Measurements from ENCODE around the gene ACTR3C.

The ACTR3C gene

DNA sequence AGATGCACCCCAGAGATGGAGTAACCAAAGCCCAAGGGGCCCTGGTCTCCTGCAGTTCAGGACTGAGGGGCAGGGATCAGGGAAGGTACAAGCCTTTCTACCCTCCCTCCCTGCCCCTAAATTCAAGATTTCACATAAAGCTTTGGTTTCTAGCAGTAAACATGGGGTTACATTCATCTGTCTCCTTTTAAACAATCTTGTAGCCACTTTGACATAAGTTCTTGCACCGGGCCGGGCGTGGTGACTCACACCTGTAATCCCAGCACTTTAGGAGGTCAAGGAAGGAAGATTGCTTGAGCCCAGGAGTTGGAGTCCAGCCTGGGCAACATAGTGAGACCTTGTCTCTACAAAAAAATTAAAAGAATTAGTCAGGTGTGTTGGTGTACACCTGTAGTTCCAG lies 4.0 kb upstream of the ACTR3C start:
- no peaks in the 10 kb centered on the region for H3K9me3 ChIP-seq
- peaks cover 0 to 11% of the 10 kb centered on the region in 2 donors for H3K27me3 ChIP-seq
- no peak for DNase-seq
- peaks cover 0 to 37% (median 0%) of the 10 kb centered on the region in 3 donors for H3K36me3 ChIP-seq
- TF ChIP-seq, protein P1, sequence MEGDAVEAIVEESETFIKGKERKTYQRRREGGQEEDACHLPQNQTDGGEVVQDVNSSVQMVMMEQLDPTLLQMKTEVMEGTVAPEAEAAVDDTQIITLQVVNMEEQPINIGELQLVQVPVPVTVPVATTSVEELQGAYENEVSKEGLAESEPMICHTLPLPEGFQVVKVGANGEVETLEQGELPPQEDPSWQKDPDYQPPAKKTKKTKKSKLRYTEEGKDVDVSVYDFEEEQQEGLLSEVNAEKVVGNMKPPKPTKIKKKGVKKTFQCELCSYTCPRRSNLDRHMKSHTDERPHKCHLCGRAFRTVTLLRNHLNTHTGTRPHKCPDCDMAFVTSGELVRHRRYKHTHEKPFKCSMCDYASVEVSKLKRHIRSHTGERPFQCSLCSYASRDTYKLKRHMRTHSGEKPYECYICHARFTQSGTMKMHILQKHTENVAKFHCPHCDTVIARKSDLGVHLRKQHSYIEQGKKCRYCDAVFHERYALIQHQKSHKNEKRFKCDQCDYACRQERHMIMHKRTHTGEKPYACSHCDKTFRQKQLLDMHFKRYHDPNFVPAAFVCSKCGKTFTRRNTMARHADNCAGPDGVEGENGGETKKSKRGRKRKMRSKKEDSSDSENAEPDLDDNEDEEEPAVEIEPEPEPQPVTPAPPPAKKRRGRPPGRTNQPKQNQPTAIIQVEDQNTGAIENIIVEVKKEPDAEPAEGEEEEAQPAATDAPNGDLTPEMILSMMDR (IDR thresholded peaks at IDR 0.05), result no peak
- intact Hi-C loops (cut with DNase I; ENCODE audit: low total_unique reads), result no loop called here
- H3K4me1 ChIP-seq, result peaks cover 0 to 15% (median 10%) of the 10 kb centered on the region in 4 donors
- no peak overlapping the region for H3K27ac ChIP-seq
- H3K4me3 ChIP-seq, result no peak overlapping the region

DNA sequence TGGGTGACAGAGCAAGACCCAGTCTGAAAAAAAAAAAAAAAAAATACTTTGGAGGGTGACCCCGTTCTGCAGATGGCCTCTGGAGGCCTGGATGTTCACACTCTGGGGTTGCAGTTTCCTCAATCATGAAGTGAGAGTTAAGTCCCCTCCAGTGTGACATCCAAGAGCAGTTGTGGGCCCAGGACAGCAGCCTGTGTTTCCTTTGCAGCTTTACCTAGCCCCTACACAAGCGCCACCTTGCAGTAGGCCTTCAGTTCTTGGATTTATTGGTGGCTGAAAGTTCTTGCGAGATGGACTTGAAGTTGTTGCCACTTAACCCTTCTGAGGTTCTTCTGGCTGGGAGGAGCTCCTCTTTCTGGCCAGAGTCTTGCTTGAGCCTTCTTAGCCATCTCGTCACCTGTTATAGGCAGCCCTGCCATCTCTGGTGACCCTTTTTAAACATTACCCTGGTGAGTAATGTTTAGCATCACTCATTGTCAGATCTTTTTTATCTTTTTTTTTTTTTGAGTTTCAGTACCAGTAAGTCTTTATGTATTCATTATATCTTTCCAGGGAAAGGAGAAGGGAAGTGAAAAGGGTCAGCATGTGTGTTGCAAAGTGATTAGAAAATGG lies 3.4 kb upstream of the ACTR3C start:
- no peak for DNase-seq
- intact Hi-C loops (cut with DNase I; ENCODE audit: low total_unique reads), result no loop called here
- Histone ChIP-seq H3K4me3 (no peak overlapping the region), H3K27ac (no peak overlapping the region), H3K27me3 (peaks cover 0 to 17% of the 10 kb centered on the region in 2 donors), H3K9me3 (no peaks in the 10 kb centered on the region), H3K36me3 (peaks cover 0 to 37% (median 0%) of the 10 kb centered on the region in 3 donors), H3K4me1 (peaks cover 0 to 18% (median 10%) of the 10 kb centered on the region in 4 donors)
- TF ChIP-seq, protein P1 (IDR thresholded peaks at IDR 0.05), result no peak

DNA sequence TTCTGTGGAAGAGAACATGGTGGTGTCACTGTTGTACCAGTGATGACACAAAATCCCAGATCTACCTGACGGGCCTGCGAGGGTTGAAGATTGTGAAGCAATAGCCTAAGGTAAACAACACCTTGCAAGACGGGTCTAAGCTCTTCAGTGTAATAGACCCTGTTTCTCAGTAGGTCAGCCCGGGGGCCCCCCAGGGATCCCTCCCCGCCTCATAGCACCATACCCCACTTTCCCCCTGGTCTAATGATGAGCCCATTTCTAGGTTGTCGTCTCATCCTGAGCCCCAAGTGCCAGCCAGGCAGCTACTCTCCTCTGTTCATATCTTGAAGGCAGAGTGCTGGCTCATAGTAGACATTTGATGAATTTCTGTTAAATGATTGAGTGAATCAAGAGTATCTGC lies 2.6 kb upstream of the ACTR3C start:
- peaks cover 0 to 19% of the 10 kb centered on the region in 2 donors for H3K27me3 ChIP-seq
- TF ChIP-seq, protein P1 (IDR thresholded peaks at IDR 0.05), result no peak
- H3K27ac ChIP-seq, result no peak overlapping the region
- intact Hi-C loops (cut with DNase I; ENCODE audit: low total_unique reads), result no loop called here
- H3K4me3 ChIP-seq, result no peak overlapping the region
- H3K9me3 ChIP-seq, result no peaks in the 10 kb centered on the region
- H3K36me3 ChIP-seq, result peaks cover 0 to 33% (median 0%) of the 10 kb centered on the region in 3 donors
- DNase-seq, result no peak
- peaks cover 0 to 18% (median 10%) of the 10 kb centered on the region in 4 donors for H3K4me1 ChIP-seq

DNA sequence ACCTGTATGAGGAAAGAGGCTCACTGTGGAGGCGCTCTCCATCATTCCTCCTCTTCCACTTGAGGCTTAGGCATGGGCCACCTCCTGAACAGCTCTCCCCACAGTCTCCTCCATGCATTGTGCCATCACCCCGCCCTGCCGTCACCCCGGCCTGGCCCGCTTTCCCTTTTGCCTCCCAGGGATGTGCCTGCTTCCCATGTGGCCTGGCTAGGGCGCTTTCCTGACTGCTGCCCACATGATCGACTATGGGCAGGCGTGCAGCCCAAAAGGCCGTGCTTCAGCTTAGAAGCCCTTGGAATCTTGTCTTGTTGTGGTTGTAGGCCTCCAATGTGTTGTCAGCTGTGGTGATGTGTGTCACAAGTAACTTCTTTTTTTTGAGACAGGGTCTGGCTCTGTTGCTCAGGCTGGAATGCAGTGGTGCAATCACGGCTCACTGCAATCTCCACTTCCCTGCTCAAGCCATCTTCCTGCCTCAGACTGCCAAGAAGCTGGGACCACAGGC lies 1.8 kb upstream of the ACTR3C start:
- no peak for DNase-seq
- Histone ChIP-seq H3K27me3 (peaks cover 0 to 19% of the 10 kb centered on the region in 2 donors), H3K27ac (no peak overlapping the region), H3K4me1 (peaks cover 0 to 18% (median 10%) of the 10 kb centered on the region in 4 donors), H3K4me3 (no peak overlapping the region), H3K36me3 (peaks cover 0 to 25% (median 0%) of the 10 kb centered on the region in 3 donors), H3K9me3 (no peaks in the 10 kb centered on the region)
- intact Hi-C loops (cut with DNase I; ENCODE audit: low total_unique reads), result no loop called here
- TF ChIP-seq, protein P1 (IDR thresholded peaks at IDR 0.05), result no peak

DNA sequence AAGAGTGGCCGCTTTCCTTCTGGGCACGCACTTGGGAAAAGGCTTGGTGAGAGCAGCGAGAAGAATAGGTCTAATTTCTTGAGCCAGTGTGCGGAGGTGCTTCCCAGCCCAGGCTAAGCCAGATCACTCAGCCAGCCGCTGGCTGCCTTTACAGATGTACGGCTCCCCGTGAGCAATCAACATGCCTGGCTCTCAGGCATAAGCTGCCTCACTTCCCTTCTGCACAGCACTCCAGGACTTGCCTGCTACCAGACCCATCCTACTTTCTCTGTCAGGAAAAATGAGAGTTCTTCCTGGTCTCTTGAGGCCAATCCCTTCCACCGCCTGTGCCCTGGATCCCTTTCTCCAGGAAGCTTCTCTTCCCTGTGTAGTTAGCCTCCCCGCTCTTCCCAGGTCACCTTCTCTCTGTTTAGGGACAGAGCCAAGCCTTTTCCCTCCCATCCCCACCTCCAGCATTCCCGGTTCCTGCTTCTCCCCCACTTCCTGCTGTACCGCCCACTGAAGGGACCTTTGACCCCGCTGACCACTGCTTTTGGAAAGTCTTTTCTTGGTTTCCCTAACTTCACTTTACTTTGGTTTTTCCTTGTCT lies 1.1 kb upstream of the ACTR3C start:
- DNase-seq, result no peak
- H3K27me3 ChIP-seq, result peaks cover 0 to 19% of the 10 kb centered on the region in 2 donors
- H3K4me1 ChIP-seq, result peaks cover 0 to 18% (median 10%) of the 10 kb centered on the region in 4 donors
- TF ChIP-seq, protein P1 (IDR thresholded peaks at IDR 0.05), result no peak
- no peaks in the 10 kb centered on the region for H3K9me3 ChIP-seq
- no peak overlapping the region for H3K4me3 ChIP-seq
- peaks cover 0 to 19% (median 0%) of the 10 kb centered on the region in 3 donors for H3K36me3 ChIP-seq
- H3K27ac ChIP-seq, result no peak overlapping the region
- intact Hi-C loops (cut with DNase I; ENCODE audit: low total_unique reads), result no loop called here

Measured in tibial artery (tissue), 4 donors.